NOMO-1 (cell line): ENCODE data around the gene VIT.

Source experiments
- DNase-seq, 2 experiments: peaks; one replicate each; lab custom pipeline; 2025; ENCODE audit not compliant: unreplicated experiment in 2 of 2; lab: John Stamatoyannopoulos, UW

Gene VIT, protein sequence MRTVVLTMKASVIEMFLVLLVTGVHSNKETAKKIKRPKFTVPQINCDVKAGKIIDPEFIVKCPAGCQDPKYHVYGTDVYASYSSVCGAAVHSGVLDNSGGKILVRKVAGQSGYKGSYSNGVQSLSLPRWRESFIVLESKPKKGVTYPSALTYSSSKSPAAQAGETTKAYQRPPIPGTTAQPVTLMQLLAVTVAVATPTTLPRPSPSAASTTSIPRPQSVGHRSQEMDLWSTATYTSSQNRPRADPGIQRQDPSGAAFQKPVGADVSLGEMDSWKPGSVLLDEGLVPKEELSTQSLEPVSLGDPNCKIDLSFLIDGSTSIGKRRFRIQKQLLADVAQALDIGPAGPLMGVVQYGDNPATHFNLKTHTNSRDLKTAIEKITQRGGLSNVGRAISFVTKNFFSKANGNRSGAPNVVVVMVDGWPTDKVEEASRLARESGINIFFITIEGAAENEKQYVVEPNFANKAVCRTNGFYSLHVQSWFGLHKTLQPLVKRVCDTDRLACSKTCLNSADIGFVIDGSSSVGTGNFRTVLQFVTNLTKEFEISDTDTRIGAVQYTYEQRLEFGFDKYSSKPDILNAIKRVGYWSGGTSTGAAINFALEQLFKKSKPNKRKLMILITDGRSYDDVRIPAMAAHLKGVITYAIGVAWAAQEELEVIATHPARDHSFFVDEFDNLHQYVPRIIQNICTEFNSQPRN

GRCh38 chr2:36696533-36696932, at the start of gene VIT:
Gene VIT, plus strand, starts transcription at chr2:36696707. Its CDS starts 19,664 bp downstream, at chr2:36716371.
- DNase-seq, result peak; percentile 5 to 13

- DNase-seq, result peak in 1 of 2 experiments; percentile 48
These were observed 46.3 kb upstream of the VIT start for GRCh38 chr2:36650031-36650829.

DNA sequence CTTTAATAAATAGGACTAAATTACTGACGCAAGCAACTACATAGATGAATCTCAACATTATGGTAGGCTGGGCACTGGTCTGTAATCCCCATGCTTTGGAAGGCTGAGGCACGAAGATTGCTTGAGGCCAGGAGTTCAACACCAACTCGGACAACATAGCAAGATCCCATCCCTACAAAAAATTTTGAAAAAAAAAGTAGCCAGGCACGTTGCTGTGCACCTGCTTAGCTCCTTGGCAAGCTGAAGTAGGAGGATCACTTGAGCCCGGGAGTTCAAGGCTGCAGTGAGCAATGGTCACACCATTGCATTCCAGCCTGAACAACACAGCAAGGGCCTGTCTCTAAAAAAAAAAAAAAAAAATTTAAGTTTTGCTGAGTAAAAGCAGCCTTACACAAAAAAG, 43.4 kb upstream of the VIT start:
- no peak for DNase-seq

DNA sequence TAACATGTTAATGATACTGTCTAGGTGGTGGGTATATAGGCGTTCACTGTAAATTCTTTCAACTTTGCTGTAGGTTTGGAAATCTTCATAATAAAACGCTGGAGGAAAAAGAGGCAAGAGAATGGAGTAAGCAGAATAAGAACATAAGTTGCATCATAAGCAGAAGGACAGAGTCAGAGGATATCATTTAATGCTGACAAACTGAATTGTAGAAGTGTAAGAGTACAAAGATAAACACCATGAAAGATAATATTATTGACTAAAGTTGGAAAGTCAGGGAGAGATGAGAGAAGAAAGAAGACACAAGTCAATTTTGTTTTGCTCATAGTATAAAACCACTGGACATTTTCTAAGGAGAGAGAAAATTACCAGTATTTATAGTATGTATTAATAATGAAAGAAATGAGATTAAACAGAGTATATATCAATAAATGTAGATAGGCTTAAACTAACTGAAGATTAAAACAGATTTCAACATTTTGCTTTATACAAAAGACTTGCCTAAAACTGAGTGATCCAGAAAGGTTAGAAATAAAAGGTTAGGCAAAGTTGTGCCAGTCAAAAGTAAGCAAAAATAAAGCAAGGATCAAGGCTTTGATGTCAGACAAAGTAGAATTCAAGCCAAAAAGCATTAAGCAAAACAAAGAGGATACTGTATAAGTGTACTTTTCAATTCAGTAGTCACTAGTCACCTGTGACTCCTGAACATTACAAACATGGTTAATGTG, 42.4 kb upstream of the VIT start:
- DNase-seq, result no peak

- no peak for DNase-seq
These were observed 41.1 kb upstream of the VIT start for GRCh38 chr2:36655453-36655852.

DNA sequence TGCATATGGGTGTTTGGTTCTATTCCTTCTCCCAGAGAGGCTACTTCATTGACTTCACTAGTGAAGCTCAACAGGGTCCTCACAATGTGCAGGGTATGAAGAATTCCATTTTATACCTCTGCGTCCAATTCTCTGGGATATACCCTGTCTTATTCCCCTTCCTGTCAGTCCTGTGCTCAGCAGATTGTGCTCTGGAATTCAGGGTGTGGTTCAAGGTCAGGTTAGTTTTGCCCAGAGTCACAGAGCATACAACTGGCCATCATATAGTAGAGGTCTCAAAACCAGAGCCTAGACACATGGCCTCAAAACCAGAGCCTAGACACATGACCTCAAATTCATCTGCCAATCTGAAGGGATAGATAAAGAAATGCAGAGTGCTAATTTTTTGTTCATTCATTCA, 38.8 kb upstream of the VIT start:
- no peak for DNase-seq

DNA sequence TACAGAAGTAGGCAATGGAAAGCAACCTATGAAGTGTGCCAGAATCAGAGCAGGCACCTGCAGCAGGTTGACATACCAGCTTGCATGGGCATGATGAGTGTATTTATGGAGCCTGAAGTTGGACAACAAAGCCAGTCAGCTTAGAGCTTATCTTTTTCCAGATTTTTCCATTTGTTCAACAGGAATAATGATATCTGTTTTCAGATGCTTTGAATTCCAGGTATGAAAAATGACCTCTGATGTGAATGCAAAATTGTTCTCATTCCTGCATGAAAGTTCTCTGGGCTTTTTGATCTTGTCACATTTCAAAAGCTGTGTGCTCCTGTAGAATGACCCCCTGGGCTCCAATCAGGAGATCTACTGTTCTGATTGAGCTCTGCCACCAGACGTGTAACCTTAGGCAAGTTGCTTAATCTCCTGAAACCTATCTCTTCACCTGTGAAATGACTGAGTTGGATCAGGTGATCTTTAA, 38.2 kb upstream of the VIT start:
- no peak for DNase-seq

DNA sequence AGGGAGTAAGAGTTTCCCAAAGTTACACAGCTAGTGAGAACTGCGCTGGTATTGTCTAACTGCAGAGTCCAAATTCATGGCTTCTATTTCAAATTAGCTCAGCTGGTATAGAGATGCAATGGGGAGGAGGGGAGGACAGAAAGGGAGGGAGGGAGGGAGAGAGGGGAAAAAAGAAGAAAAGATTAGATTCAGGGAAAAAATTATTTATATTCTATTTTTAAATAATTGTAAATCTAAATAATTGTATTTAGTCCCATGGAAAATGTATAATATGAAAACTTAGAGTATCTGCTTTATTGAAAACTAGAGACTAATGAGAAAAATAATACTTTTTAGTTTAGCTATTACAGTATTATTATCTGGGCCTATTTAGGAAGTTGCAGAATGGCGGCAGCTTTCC, 37.3 kb upstream of the VIT start:
- no peak for DNase-seq

DNA sequence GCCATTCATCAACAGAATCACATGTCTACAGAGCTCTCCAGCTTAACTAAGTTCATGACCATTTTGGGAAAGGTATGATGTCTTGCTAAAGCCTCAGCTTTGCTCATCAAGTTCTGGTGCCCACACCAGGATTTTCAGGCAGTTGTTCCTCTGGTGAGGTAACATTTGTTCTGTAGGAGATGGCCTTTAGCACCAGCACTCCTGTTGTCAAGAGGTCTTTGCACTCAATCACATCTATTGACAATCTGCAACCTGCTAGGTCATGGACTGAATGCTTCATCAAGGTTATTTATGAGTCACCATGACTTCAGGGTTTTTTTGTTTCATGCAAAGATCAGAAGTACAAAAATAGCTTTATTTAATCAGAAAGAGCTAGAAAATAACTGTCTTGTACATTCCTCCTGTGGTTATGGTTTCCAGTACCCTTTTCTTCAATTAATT, 36.6 kb upstream of the VIT start:
- DNase-seq, result no peak

GRCh38 chr2:36662638-36663037, 33.9 kb upstream of the VIT start:
- no peak for DNase-seq

- DNase-seq, result no peak
These were observed 33.2 kb upstream of the VIT start for GRCh38 chr2:36663295-36663694.

DNA sequence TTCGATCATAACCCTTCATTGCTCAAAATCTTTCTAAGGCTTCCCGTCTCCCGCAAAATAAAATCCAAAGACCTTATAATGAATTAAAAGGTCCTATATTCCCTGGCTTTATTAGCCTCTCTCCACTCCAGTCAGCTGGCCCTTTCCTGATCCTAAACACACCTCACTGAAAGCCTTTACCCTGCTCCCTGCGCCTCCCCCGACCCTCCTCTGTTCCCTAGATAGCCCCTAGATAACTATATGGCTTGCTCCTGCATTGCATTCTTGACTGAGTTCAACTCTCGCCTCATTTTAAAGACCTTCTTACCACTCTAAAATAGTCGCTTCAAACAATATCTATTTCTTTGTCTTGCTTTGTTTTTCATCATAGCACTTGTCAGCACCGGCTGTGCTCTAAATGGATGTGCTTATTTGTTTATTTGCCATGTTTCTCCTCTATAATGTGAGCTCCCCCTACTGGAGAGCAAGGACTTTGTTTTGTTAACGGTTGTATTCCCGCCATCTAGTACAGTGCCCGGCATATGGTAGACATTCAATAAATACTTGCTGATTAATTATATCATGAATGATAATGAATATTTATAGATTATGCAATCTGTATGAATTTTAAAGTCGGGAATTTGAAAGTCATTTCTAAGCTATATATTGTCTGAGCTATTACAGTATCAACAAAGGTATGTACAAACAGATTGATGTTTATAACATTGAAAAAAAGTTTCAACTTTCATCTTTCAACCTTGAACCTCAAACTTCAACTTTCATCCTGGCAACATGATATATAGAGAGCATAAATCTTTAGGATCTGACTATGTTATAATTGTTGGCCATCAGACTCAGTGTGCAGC, 32.4 kb upstream of the VIT start:
- peak in 1 of 2 experiments; percentile 50 for DNase-seq

DNA sequence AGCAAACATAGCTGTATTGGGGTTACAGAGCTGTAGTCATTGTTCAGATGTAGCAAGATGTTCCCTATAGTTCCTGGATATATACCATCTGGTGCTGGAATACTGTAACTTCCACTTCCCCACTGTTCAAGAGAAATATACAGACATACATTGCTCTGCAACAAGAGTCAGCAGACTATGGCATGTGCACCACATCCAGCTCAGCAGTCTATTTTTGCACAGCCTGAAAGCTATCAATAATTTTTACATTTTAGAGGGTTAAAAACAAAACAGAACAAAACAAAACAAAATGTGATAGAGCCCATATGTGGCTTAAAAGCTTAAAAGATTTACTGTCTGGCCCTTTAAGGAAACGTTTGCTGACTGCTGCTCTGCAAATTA, 31.8 kb upstream of the VIT start:
- DNase-seq, result no peak

DNA sequence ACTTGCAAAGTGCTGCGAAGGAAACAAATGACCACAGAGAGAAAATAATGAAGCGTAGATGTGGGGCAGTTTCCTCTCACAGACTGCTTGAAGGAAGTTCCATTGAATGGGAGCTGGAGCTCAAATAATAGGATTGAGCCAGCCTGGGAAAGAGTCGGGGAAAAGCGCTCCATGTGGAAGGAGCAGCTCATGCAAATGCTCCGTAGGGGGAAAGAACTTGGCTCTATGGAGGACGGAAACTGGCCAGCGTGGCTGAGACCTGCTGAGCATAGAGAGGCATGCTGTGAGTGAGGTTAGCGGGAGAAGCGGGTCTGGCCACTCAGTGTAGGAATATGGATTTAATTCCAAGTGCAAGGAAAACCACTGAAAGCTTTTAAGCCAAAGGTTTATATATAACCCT, 28.6 kb upstream of the VIT start:
- DNase-seq, result no peak

- DNase-seq, result no peak
These were observed 25.5 kb upstream of the VIT start for GRCh38 chr2:36670881-36671595.

DNA sequence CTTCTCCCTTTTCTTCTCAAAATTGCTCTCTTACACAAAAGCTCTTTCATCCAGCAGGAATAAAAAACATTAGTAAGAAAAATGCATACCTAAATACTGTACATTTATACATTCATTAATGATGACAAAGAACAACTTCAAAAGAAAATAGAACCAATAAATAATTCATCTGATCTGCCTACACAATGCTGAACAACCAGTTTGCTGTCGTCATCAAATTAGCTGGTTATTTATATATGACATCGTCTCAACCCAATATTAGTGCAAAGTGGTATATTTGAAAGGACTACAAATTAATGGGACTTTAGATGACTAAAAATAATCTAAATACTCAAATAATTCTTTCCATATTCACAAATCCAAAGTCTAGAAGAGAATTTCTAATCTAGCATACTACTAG, 24.8 kb upstream of the VIT start:
- DNase-seq, result no peak

GRCh38 chr2:36672199-36672598, 24.3 kb upstream of the VIT start:
- peak in 1 of 2 experiments; percentile 43 for DNase-seq

- no peak for DNase-seq
These were observed 20.8 kb upstream of the VIT start for GRCh38 chr2:36675579-36676282.
